GM23248 (cell line): Measurements from ENCODE around the gene ATF1. TPM values are rescaled to one million over a fixed set of nuclear protein-coding genes. Genes with fewer than 3 reads are reported as not detected.
"Not testable (repeated sequence)": the region's sequence is repeated elsewhere in the genome, so short reads cannot be mapped to it uniquely, and the experiment has no call there.

Source experiments
- DNase-seq: peaks from one replicate; pipeline ENCODE4 v3.0.0-alpha.2; 2015
- H2AFZ ChIP-seq: fragments of 200-600 bp; sonication (generic); 2 replicates; pipeline ENCODE4 v1.6.1; 2016; ENCODE audit warnings: antibody characterized with exemption
- H3F3A ChIP-seq: fragments of 200-600 bp; sonication (generic); 2 replicates; pipeline ENCODE4 v1.6.1; 2016; ENCODE audit warnings: mild to moderate bottlenecking, antibody characterized with exemption, mixed run types; ENCODE audit not compliant: insufficient read depth
- H3K27ac ChIP-seq: fragments of 200-600 bp; sonication (generic); 2 replicates; pipeline ENCODE4 v1.5.1; 2016; ENCODE audit warnings: mild to moderate bottlenecking
- H3K27me3 ChIP-seq: fragments of 200-600 bp; sonication (generic); replicated peaks from 2 replicates; pipeline ENCODE4 v1.6.1; 2016; ENCODE audit warnings: mild to moderate bottlenecking; ENCODE audit not compliant: insufficient read depth
- H3K36me3 ChIP-seq: fragments of 200-600 bp; sonication (generic); 2 replicates; pipeline ENCODE4 v1.6.1; 2016; ENCODE audit warnings: low read depth, mild to moderate bottlenecking
- H3K4me1 ChIP-seq: fragments of 200-600 bp; sonication (generic); 2 replicates; pipeline ENCODE4 v1.6.1; 2016; ENCODE audit warnings: mild to moderate bottlenecking; ENCODE audit not compliant: insufficient read depth
- H3K4me2 ChIP-seq: fragments of 200-600 bp; sonication (generic); one replicate; pipeline ENCODE4 v1.6.1; 2016; ENCODE audit warnings: mild to moderate bottlenecking; ENCODE audit not compliant: unreplicated experiment
- H3K4me3 ChIP-seq: fragments of 200-600 bp; sonication (generic); 2 replicates; pipeline ENCODE4 v1.5.1; 2016; ENCODE audit warnings: mild to moderate bottlenecking
- H3K79me2 ChIP-seq: fragments of 200-600 bp; sonication (generic); 2 replicates; pipeline ENCODE4 v1.6.1; 2016; ENCODE audit warnings: mild to moderate bottlenecking; ENCODE audit not compliant: insufficient read depth
- H3K9ac ChIP-seq: fragments of 200-600 bp; sonication (generic); 2 replicates; pipeline ENCODE4 v1.6.1; 2016; ENCODE audit warnings: mild to moderate bottlenecking
- H3K9me2 ChIP-seq: fragments of 200-600 bp; sonication (generic); 2 replicates; pipeline ENCODE4 v1.6.1; 2016; ENCODE audit warnings: mixed run types, mild to moderate bottlenecking, moderate library complexity; ENCODE audit not compliant: insufficient read depth
- H3K9me3 ChIP-seq: fragments of 200-600 bp; sonication (generic); one replicate; pipeline ENCODE4 v1.6.1; 2017; ENCODE audit warnings: low read depth
- H4K20me1 ChIP-seq: fragments of 200-600 bp; sonication (generic); 2 replicates; pipeline ENCODE4 v1.6.0; 2016; ENCODE audit not compliant: insufficient read depth
- EZH2 ChIP-seq: fragments of 200-600 bp; sonication (generic); IDR thresholded peaks from 2 replicates; pipeline ENCODE4 v1.6.1; 2018; ENCODE audit warnings: antibody characterized with exemption, mild to moderate bottlenecking; ENCODE audit not compliant: insufficient read depth, poor library complexity, severe bottlenecking
- EZH2phosphoT487 ChIP-seq: fragments of 200-600 bp; sonication (generic); IDR thresholded peaks from 2 replicates; pipeline ENCODE4 v1.6.1; 2018; ENCODE audit warnings: antibody characterized with exemption, moderate library complexity, mild to moderate bottlenecking, low read depth; ENCODE audit not compliant: insufficient read depth
- WGBS, 2 experiments: methylation state at CpG; one replicate each; pipeline ENCODE4 v1.1.6; 2015 to 2017; ENCODE audit warnings: low lambda C conversion rate in 2 of 2, low coverage in 1 of 2; ENCODE audit errors: missing lambda C conversion rate in 2 of 2; 5-methylcytosine and 5-hydroxymethylcytosine counted together
- in situ Hi-C: fragments of 300-500 bp; cut with MboI; formaldehyde crosslinking; loops from 2 replicates; pipeline ENCODE4 v1.15.0; 2020
- polyA plus RNA-seq: library from polyadenylated mRNA; unstranded; fragments of >200 nt; fragmentation: Nextera tagmentation; extraction: Ambion mirVana; gene quantifications from 2 replicates; pipeline ENCODE4 v1.2.1, GENCODE V29; 2016
- total RNA-seq: library from RNA; depleted of rRNA; stranded (reverse); fragments of >200 nt; shearing (Covaris generic); gene quantifications from 2 replicates; pipeline ENCODE4 v1.2.3, GENCODE V29; 2014

The ATF1 gene
- total and polyA plus RNA-seq, 2 experiments from 2014 or later: 24.0 to 30.6 TPM

GRCh38 chr12:50768391-50768790 is 4.5 kb downstream of the ATF1 start:
- no peaks in the 10 kb centered on the region for H4K20me1 ChIP-seq
- in situ Hi-C loops: no loop called here
- WGBS, 2 experiments: 95 to 96% methylated on average over 3 of the region's 3 CpGs

GRCh38 chr12:50768813-50769212 is 4.9 kb downstream of the ATF1 start:
- in situ Hi-C loops: not testable (repeated sequence)

More at GRCh38 chr12:50768391-50768790, 4.5 kb downstream of the ATF1 start:
- Histone ChIP-seq H3K79me2 (peaks cover 90% of the 10 kb centered on the region), H3F3A (peaks cover 7% of the 10 kb centered on the region), H3K27me3 (no peaks in the 10 kb centered on the region), H3K27ac (no peak overlapping the region), H3K36me3 (peaks cover 6% of the 10 kb centered on the region; the same call in 1 of the 2 replicates), H3K9me2 (no peaks in the 10 kb centered on the region), H3K9ac (no peak overlapping the region), H2AFZ (no peak overlapping the region), H3K4me3 (no peak overlapping the region), H3K4me2 (no peak overlapping the region), H3K4me1 (peaks cover 10% of the 10 kb centered on the region; the same call in 1 of the 2 replicates), H3K9me3 (no peaks in the 10 kb centered on the region)
- no peak for TF ChIP-seq EZH2phosphoT487
- no peak for TF ChIP-seq EZH2
- DNase-seq: no peak

DNA sequence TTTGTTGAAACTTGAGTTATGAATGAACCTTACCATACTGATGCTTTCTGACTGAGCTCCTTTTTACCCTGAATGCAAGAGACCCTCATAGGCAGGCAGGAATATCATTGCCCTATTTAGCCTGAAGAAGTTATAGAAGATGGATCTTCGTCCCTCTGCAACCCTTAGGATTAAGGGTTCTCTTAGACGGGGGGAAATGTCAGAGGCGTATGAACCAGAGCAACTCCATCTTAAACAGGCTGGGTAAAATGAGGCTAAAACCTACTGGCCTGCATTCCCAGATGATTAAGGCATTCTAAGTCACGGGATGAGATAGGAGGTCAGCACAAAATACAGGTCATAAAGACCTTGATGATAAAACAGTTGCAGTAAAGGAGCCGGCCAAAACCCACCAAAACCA is 7.5 kb downstream of the ATF1 start:
- H3K79me2 ChIP-seq: peaks cover 100% of the 10 kb centered on the region
- DNase-seq: no peak
- H3K4me2 ChIP-seq: no peak overlapping the region
- no peaks in the 10 kb centered on the region for H3K9me2 ChIP-seq
- WGBS, 2 experiments: 87 to 92% methylated on average over 5 of the region's 5 CpGs
- no peaks in the 10 kb centered on the region for H3K27me3 ChIP-seq
- H3K9me3 ChIP-seq: no peaks in the 10 kb centered on the region
- no peak overlapping the region for H3K27ac ChIP-seq
- no peak overlapping the region for H2AFZ ChIP-seq
- H3F3A ChIP-seq: no peaks in the 10 kb centered on the region
- in situ Hi-C loops: no loop called here
- H3K36me3 ChIP-seq: peaks cover 6% of the 10 kb centered on the region; the same call in 1 of the 2 replicates
- TF ChIP-seq EZH2phosphoT487 (no peak), EZH2 (no peak)
- H3K4me3 ChIP-seq: no peak overlapping the region
- H3K4me1 ChIP-seq: no peaks in the 10 kb centered on the region
- H4K20me1 ChIP-seq: no peaks in the 10 kb centered on the region
- H3K9ac ChIP-seq: no peak overlapping the region

More at GRCh38 chr12:50768813-50769212, 4.9 kb downstream of the ATF1 start:
- not testable (repeated sequence) for H3F3A ChIP-seq, H3K27me3 ChIP-seq, H3K27ac ChIP-seq, H3K36me3 ChIP-seq, H2AFZ ChIP-seq, DNase-seq, H3K4me2 ChIP-seq, H3K4me3 ChIP-seq, H4K20me1 ChIP-seq, H3K9me2 ChIP-seq, H3K9me3 ChIP-seq, H3K9ac ChIP-seq
- Histone ChIP-seq H3K79me2 (peaks cover 94% of the 10 kb centered on the region), H3K4me1 (peaks cover 10% of the 10 kb centered on the region; the same call in 1 of the 2 replicates)
- 99 to 100% methylated on average over 2 of the region's 2 CpGs for WGBS, 2 experiments

DNA sequence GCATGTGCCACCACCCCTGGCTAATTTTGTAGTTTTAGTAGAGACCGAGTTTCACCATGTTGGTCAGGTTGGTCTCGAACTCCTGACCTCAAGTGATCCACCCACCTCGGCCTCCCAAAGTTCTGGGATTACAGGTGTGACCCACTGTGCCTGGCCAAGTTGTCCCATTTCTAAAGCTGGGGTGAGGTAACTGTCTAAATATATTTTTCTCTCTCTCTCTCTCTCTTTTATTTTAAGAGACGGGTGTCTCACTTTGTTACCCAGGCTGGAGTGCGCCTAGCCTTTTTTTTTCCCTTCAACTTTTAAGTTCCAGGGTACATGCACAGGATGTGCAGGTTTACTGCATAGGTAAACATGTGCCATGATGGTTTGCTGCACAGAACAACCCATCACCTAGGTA is 8.6 kb downstream of the ATF1 start:
- H3K9me3 ChIP-seq: no peaks in the 10 kb centered on the region

GRCh38 chr12:50772877-50773276 is 9.0 kb downstream of the ATF1 start:
- in situ Hi-C loops: no loop called here
- DNase-seq: no peak
- Histone ChIP-seq H3K27ac (no peak overlapping the region), H4K20me1 (no peaks in the 10 kb centered on the region), H3K9me2 (no peaks in the 10 kb centered on the region), H3K4me1 (no peaks in the 10 kb centered on the region), H2AFZ (no peak overlapping the region), H3K79me2 (peaks cover 100% of the 10 kb centered on the region), H3K4me2 (no peak overlapping the region), H3K36me3 (peaks cover 6% of the 10 kb centered on the region; the same call in 1 of the 2 replicates), H3K9ac (no peak overlapping the region), H3K9me3 (no peaks in the 10 kb centered on the region), H3K27me3 (no peaks in the 10 kb centered on the region), H3F3A (no peaks in the 10 kb centered on the region), H3K4me3 (no peak overlapping the region)
- TF ChIP-seq EZH2 (no peak), EZH2phosphoT487 (no peak)
- 94 to 98% methylated on average over 2 of the region's 2 CpGs for WGBS, 2 experiments

More for the DNA sequence above, 8.6 kb downstream of the ATF1 start:
- H2AFZ ChIP-seq: no peak overlapping the region
- peaks cover 6% of the 10 kb centered on the region; the same call in 1 of the 2 replicates for H3K36me3 ChIP-seq
- DNase-seq: no peak
- in situ Hi-C loops: no loop called here
- H3K27ac ChIP-seq: no peak overlapping the region
- H3K27me3 ChIP-seq: no peaks in the 10 kb centered on the region
- no peaks in the 10 kb centered on the region for H3F3A ChIP-seq
- H3K4me2 ChIP-seq: no peak overlapping the region
- H3K79me2 ChIP-seq: peaks cover 100% of the 10 kb centered on the region
- H3K9ac ChIP-seq: no peak overlapping the region
- WGBS, 2 experiments: 81% methylated on average over 5 of the region's 5 CpGs
- no peaks in the 10 kb centered on the region for H4K20me1 ChIP-seq
- H3K4me3 ChIP-seq: no peak overlapping the region
- H3K9me2 ChIP-seq: no peaks in the 10 kb centered on the region
- no peak for TF ChIP-seq EZH2
- TF ChIP-seq EZH2phosphoT487: no peak
- no peaks in the 10 kb centered on the region for H3K4me1 ChIP-seq
